IMR-90 (cell line): ENCODE measurements around the gene IL12RB2.

Experiments used
- CEBPB ChIP-seq: IDR thresholded peaks from 2 replicates; pipeline ENCODE4 v1.6.1; 2012; ENCODE audit warnings: low read depth, low read length, improper control_type of control experiment
- CTCF ChIP-seq: conservative IDR thresholded peaks from 2 replicates; pipeline ENCODE4 v1.5.1; 2012; ENCODE audit warnings: mild to moderate bottlenecking, low read depth, low read length, improper control_type of control experiment
- MXI1 ChIP-seq: IDR thresholded peaks from 2 replicates; pipeline ENCODE4 v1.6.1; 2012; ENCODE audit warnings: low read depth, mild to moderate bottlenecking, low read length, moderate library complexity, borderline replicate concordance
- POLR2A ChIP-seq: IDR thresholded peaks from 2 replicates; pipeline ENCODE4 v1.6.1; 2012; ENCODE audit warnings: mild to moderate bottlenecking, low read depth, low read length

GRCh38 chr1:67405473-67406245 lies 98.0 kb downstream of the IL12RB2 start:
- no peak for TF ChIP-seq POLR2A
- TF ChIP-seq CTCF = no peak
- TF ChIP-seq MXI1 = no peak
- no peak for TF ChIP-seq CEBPB
